HG02973 (cell line): Measurements from ENCODE around the gene PCDHGA8.
"Not testable (repeated sequence)": the region's sequence is repeated elsewhere in the genome, so short reads cannot be mapped to it uniquely, and the experiment has no call there.

Experiments
- ATAC-seq: cut with Tn5 transposase; IDR thresholded peaks from one replicate; pipeline ENCODE4 v1.9.1; 2021; ENCODE audit warnings: moderate library complexity; ENCODE audit not compliant: unreplicated experiment

The PCDHGA8 gene

GRCh38 chr5:141399555-141400258 lies 7.3 kb downstream of the PCDHGA8 start:
- no peak for ATAC-seq

- no peak for ATAC-seq
These were observed 10.3 kb downstream of the PCDHGA8 start, which contains the start of gene PCDHGA9 for GRCh38 chr5:141402553-141403243. TSS of gene PCDHGA9 (plus strand) at chr5:141402778. CDS start at chr5:141402953, 175 bp downstream.

DNA sequence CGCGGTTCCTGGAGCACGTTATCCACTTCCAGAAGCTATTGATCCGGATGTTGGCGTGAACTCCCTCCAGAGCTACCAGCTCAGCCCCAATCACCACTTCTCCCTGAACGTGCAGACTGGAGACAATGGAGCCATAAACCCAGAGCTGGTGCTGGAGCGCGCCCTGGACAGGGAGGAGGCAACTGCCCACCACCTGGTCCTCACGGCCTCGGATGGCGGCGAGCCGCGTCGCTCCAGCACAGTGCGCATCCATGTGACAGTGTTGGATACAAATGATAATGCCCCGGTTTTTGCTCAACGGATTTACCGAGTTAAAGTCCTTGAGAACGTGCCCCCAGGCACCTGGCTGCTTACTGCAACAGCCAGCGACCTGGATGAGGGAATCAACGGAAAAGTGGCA lies 11.0 kb downstream of the PCDHGA8 start:
- no peak for ATAC-seq

DNA sequence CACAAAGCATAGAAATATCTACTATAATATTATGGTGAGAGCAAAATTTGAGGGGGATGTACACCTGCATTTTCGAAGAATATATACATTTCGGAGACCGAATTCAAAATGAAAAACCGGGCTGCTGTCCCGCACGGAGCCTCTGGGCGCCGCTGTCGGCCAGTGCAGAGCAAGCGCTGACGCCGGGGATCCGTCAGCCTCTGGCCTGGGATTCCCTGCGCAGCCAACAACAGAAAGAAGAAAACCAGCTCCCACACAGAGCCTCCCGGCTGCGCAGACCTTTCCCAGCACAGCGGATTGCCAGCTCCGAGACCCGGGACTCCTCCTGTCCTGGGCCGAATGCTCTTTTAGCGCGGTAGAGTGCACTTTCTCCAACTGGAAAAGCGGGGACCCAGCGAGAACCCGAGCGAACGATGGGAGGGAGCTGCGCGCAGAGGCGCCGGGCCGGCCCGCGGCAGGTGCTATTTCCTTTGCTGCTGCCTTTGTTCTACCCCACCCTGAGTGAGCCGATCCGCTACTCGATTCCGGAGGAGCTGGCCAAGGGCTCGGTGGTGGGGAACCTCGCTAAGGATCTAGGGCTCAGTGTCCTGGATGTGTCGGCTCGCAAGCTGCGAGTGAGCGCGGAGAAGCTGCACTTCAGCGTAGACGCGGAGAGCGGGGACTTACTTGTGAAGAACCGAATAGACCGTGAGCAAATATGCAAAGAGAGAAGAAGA lies 15.5 kb downstream of the PCDHGA8 start, which contains the start of gene PCDHGB6:
Gene PCDHGB6 (plus strand): TSS at position 232 of the 716 bp plus-strand sequence. CDS start 182 bp downstream, at position 414.
- ATAC-seq = peak; percentile 77

GRCh38 chr5:141409598-141410306 lies 17.3 kb downstream of the PCDHGA8 start:
- no peak for ATAC-seq

DNA sequence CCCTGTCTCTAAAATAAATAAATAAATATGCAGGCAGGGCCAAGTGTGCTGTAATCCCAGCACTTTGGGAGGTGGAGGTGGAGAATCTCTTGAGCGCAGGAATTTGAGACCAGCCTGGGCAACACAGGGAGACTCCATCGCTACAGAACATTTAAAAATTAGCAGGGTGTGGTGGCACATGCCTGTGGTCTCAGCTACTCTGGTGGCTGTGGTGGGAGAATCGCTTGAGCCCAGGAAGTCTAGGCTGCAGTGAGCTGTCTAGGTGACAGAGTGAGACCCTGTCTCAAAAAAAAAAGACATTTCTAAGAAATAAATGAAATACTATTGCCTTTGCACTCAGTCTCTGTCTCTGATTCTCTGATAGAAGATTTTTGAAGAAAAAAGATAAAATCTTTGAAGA lies 19.1 kb downstream of the PCDHGA8 start:
- no peak for ATAC-seq

GRCh38 chr5:141412854-141413539 lies 20.6 kb downstream of the PCDHGA8 start, which contains the start of gene PCDHGA10:
TSS of gene PCDHGA10 (plus strand) at chr5:141412987. CDS start at chr5:141413176, 189 bp downstream.
- peak; percentile 62 for ATAC-seq

DNA sequence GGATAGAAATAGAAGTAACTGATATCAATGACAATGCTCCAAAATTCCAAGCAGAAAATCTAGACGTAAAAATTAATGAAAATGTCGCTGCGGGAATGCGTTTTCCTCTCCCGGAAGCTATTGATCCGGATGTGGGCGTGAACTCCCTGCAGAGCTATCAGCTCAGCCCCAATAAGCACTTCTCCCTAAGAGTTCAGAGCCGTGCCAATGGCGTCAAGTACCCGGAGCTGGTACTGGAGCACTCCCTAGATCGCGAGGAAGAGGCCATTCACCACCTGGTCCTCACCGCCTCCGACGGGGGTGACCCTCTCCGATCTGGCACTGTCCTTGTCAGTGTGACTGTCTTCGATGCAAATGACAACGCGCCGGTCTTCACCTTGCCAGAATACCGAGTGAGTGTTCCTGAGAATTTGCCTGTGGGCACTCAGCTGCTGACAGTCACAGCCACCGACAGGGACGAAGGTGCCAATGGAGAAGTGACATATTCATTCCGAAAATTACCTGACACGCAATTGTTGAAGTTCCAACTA lies 21.2 kb downstream of the PCDHGA8 start:
- ATAC-seq = no peak

DNA sequence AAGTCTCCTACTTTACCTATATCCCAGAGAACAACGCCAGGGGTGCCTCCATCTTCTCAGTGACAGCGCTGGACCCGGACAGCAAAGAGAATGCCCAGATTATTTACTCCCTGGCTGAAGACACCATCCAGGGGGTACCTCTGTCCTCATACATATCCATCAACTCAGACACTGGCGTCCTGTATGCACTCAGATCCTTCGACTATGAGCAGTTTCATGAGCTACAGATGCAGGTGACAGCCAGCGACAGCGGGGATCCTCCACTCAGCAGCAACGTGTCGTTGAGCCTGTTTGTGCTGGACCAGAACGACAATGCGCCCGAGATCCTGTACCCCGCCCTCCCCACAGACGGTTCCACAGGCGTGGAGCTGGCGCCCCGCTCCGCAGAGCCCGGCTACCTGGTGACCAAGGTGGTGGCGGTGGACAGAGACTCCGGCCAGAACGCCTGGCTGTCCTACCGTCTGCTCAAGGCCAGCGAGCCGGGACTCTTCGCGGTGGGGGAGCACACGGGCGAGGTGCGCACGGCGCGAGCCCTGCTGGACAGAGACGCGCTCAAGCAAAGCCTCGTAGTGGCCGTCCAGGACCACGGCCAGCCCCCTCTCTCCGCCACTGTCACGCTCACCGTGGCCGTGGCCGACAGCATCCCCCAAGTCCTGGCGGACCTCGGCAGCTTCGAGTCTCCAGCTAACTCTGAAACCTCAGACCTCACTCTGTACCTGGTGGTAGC lies 22.3 kb downstream of the PCDHGA8 start:
- ATAC-seq = not testable (repeated sequence)

- not testable (repeated sequence) for ATAC-seq
These were observed 22.8 kb downstream of the PCDHGA8 start for GRCh38 chr5:141415275-141415618.

- peak; percentile 89 for ATAC-seq
These were observed 25.2 kb downstream of the PCDHGA8 start, which contains the start of gene PCDHGB7 for GRCh38 chr5:141417494-141418172. TSS of gene PCDHGB7 (plus strand) at chr5:141417677. CDS start at chr5:141417860, 183 bp downstream.

DNA sequence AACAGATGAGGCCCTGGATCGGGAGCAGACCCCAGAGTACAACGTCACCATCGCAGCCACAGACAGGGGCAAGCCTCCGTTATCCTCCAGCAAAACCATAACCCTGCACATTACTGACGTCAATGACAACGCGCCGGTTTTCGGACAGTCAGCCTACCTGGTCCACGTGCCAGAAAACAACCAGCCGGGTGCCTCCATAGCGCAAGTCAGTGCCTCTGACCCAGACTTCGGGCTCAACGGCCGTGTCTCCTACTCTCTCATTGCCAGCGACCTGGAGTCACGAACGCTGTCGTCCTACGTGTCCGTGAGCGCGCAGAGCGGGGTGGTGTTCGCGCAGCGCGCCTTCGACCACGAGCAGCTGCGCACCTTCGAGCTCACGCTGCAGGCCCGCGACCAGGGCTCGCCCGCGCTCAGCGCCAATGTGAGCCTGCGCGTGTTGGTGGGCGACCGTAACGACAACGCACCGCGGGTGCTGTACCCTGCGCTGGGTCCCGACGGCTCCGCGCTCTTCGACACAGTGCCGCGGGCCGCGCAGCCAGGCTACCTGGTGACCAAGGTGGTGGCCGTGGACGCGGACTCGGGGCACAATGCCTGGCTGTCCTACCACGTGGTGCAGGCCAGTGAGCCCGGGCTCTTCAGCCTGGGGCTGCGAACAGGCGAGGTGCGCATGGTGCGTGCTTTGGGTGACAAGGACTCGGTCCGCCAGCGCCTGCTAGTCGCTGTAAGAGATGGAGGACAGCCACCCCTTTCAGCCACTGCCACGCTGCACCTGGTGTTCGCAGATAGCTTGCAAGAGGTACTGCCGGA lies 26.8 kb downstream of the PCDHGA8 start:
- no peak for ATAC-seq

GRCh38 chr5:141420855-141421488 lies 28.5 kb downstream of the PCDHGA8 start, which contains the start of gene PCDHGA11:
TSS of gene PCDHGA11 (plus strand) at chr5:141421051. CDS start at chr5:141421228, 177 bp downstream.
- ATAC-seq = no peak

DNA sequence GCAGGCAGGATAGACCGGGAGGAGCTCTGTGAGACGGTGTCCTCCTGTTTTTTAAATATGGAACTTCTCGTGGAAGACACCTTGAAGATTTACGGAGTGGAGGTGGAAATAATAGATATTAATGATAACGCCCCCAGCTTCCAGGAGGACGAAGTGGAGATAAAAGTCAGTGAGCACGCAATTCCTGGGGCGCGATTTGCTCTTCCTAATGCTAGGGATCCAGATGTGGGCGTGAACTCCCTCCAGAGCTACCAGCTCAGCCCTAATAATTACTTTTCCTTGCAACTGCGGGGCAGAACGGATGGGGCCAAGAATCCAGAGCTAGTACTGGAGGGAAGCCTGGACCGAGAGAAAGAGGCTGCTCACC lies 29.0 kb downstream of the PCDHGA8 start:
- ATAC-seq = no peak

GRCh38 chr5:141422742-141423291 lies 30.4 kb downstream of the PCDHGA8 start:
- no peak for ATAC-seq

DNA sequence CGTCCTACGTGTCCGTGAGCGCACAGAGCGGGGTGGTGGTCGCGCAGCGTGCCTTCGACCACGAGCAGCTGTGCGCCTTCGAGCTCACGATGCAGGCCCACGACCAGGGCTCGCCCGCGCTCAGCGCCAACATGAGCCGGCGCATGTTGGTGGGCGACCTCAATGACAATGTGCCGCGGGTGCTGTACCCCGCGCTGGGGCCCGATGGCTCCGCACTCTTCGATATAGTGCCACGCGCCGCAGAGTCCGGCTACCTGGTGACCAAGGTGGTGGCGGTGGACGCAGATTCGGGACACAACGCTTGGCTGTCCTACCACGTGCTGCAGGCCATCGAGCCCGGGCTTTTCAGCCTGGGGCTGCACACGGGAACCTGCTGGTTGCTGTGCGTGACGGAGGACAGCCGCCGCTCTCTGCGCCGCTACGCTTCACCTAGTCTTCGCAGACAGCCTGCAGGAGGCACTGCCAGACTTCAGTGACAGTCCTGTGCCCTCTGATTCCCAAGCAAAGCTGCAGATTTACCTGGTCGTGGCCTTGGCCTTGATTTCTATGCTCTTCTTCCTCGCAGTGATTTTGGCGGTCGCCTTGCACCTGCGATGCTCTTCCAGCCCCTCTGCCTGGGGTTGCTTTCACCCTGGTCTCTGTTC lies 35.5 kb downstream of the PCDHGA8 start:
- no peak for ATAC-seq
